Measurements from ENCODE around the gene CCDC87. TPM values are rescaled to one million over a fixed set of nuclear protein-coding genes. Genes with fewer than 3 reads are reported as not detected.

Gene CCDC87
- total RNA-seq, 6 experiments from 2014 or later, result 0.19 to 0.66 (median 0.37) TPM

GRCh38 chr11:66561178-66561974 is 31.5 kb downstream of the CCDC87 start:
- Mint-ChIP-seq H3K4me3 (no peak overlapping the region), H3K4me1 (ENCODE audit: low read depth) (no peaks in the 10 kb centered on the region), H3K36me3 (ENCODE audit: low read depth) (no peaks in the 10 kb centered on the region), H3K27ac (no peak overlapping the region), H3K9me3 (no peaks in the 10 kb centered on the region), H3K27me3 (ENCODE audit: insufficient read depth) (peaks cover 16% of the 10 kb centered on the region)
- DNase-seq, result no peak
- TF ChIP-seq, protein P1, sequence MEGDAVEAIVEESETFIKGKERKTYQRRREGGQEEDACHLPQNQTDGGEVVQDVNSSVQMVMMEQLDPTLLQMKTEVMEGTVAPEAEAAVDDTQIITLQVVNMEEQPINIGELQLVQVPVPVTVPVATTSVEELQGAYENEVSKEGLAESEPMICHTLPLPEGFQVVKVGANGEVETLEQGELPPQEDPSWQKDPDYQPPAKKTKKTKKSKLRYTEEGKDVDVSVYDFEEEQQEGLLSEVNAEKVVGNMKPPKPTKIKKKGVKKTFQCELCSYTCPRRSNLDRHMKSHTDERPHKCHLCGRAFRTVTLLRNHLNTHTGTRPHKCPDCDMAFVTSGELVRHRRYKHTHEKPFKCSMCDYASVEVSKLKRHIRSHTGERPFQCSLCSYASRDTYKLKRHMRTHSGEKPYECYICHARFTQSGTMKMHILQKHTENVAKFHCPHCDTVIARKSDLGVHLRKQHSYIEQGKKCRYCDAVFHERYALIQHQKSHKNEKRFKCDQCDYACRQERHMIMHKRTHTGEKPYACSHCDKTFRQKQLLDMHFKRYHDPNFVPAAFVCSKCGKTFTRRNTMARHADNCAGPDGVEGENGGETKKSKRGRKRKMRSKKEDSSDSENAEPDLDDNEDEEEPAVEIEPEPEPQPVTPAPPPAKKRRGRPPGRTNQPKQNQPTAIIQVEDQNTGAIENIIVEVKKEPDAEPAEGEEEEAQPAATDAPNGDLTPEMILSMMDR (IDR thresholded peaks at IDR 0.05), result no peak

- no peaks in the 10 kb centered on the region for H3K9me3 Mint-ChIP-seq
- H3K36me3 Mint-ChIP-seq (ENCODE audit: low read depth), result no peaks in the 10 kb centered on the region
- H3K27me3 Mint-ChIP-seq (ENCODE audit: insufficient read depth), result peaks cover 21% of the 10 kb centered on the region
- no peaks in the 10 kb centered on the region for H3K4me1 Mint-ChIP-seq (ENCODE audit: low read depth)
- no peak overlapping the region for H3K4me3 Mint-ChIP-seq
- TF ChIP-seq, protein P1 (IDR thresholded peaks at IDR 0.05), result no peak
- no peak overlapping the region for H3K27ac Mint-ChIP-seq
- no peak for DNase-seq
Observed at GRCh38 chr11:66559866-66560676, 32.8 kb downstream of the CCDC87 start.

DNA sequence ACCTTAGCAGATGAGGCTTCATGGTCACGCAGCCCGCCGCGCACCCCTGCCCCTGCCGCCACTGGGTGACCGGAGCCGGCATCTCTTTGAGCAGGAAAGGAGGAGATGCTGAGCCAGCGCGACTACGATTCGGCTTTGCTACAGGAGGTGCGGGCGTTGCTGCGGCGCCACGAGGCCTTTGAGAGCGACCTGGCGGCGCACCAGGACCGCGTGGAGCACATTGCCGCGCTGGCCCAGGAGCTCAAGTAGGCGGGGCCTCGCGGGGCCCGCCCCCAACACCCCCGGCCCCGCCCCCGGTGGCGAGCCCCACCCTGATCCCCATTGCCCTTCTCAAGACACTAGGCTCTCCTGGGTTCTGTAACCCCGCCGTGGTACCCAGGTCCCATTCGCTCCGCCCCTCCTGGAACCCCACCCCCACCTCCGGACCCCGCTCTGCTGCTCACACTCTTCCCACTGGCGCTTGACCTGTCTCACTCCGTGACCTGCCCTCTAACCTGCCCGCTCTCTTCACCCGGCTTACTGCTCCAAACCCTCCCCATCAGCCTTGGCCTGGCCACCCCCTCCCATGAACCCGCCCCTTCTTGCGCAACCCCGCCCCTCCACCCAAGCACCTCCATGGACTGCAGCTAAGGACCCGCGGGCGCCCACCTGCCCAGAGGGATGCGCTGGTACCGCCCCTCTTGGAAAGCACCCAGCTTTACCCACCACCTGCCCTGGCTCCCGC is 33.6 kb downstream of the CCDC87 start:
- TF ChIP-seq, protein P1 (IDR thresholded peaks at IDR 0.05), result no peak
- no peaks in the 10 kb centered on the region for H3K4me1 Mint-ChIP-seq (ENCODE audit: low read depth)
- no peak overlapping the region for H3K4me3 Mint-ChIP-seq
- no peak overlapping the region for H3K27ac Mint-ChIP-seq
- H3K9me3 Mint-ChIP-seq, result no peaks in the 10 kb centered on the region
- no peak for DNase-seq
- H3K36me3 Mint-ChIP-seq (ENCODE audit: low read depth), result no peaks in the 10 kb centered on the region
- peaks cover 24% of the 10 kb centered on the region for H3K27me3 Mint-ChIP-seq (ENCODE audit: insufficient read depth)

DNA sequence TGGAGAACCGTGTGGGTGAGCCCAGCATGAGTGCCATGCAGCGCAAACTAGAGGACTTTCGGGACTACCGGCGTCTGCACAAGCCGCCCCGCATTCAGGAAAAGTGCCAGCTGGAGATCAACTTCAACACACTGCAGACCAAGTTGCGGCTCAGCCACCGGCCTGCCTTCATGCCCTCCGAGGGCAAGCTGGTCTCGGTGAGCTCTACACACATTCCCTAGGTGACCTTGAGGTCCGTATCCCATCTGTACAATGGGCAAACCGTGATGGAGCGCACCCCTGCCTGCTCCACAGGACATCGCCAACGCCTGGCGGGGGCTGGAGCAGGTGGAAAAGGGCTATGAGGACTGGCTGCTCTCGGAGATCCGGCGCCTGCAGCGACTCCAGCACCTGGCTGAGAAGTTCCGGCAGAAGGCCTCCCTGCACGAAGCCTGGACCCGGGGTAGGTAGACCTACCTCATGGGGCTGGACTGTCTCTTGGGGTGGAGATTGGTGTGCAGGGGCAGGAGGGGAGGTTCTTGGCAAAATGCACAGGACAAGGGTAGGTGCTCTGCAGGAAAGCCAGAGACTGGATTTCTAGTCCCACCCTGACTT is 35.0 kb downstream of the CCDC87 start:
- Mint-ChIP-seq H3K36me3 (ENCODE audit: low read depth) (no peaks in the 10 kb centered on the region), H3K4me1 (ENCODE audit: low read depth) (no peaks in the 10 kb centered on the region), H3K27me3 (ENCODE audit: insufficient read depth) (peaks cover 25% of the 10 kb centered on the region), H3K27ac (no peak overlapping the region), H3K9me3 (no peaks in the 10 kb centered on the region), H3K4me3 (no peak overlapping the region)
- DNase-seq, result no peak
- TF ChIP-seq, protein P1 (IDR thresholded peaks at IDR 0.05), result no peak

GRCh38 chr11:66556086-66556485 is 36.8 kb downstream of the CCDC87 start:
- TF ChIP-seq, protein P1 (IDR thresholded peaks at IDR 0.05), result no peak
- Mint-ChIP-seq H3K9me3 (no peaks in the 10 kb centered on the region), H3K27me3 (ENCODE audit: insufficient read depth) (peaks cover 27% of the 10 kb centered on the region), H3K27ac (no peak overlapping the region), H3K36me3 (ENCODE audit: low read depth) (no peaks in the 10 kb centered on the region), H3K4me3 (no peak overlapping the region), H3K4me1 (ENCODE audit: low read depth) (no peaks in the 10 kb centered on the region)
- DNase-seq, result no peak
